ENCODE data around the gene DLL1. TPM values are rescaled to one million over a fixed set of nuclear protein-coding genes. Genes with fewer than 3 reads are reported as not detected.

Gene DLL1
- total RNA-seq, 1 experiment from 2014 or later, result not detected

GRCh38 chr6:170283212-170284081 lies 7.4 kb downstream of the DLL1 start:
- intact Hi-C loops (cut with micrococcal nuclease; ENCODE audit: unreplicated experiment), result no loop called here
- no peaks in the 10 kb centered on the region for H3K36me3 ChIP-seq (ENCODE audit: low read depth)
- TF ChIP-seq EZH2 (IDR thresholded peaks at IDR 0.05; ENCODE audit: low read depth), result no peak
- no peak for TF ChIP-seq CTCF (conservative IDR thresholded peaks at IDR 0.05)

DNA sequence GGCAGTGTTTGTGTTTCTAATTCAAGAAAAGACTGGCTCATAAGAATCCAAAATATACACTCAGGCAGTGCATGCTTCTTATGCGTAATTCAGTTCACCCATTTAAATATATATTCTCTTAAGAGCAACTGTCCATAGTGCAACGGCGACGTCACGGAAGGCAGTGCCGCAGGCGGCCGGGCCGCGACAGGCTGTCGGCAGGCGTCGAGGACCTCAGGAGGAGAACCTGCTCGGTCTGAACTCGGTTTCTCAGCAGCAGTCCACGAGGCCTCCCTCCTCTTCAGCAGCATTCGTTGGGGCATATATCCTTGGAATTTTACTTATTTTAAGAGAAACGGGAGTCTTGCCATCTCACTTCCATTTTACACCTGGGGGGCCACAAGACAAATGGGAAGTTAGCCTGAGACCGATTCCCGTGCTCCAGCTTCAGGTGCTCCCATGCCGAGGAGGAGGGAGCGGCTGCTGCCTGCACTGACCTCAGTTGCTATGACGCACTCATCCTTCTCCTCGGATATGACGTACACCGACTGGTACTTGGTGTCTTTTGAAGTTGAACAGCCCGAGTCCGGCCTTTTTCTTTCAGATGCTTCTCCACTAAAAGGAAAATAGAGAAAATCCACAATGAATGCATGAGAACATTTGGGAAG lies 8.2 kb downstream of the DLL1 start:
- Histone ChIP-seq H2AFZ (no peak overlapping the region), H3F3A (ENCODE audit: insufficient read depth, low read depth) (no peaks in the 10 kb centered on the region), H3K4me2 (no peak overlapping the region), H3K9me3 (ENCODE audit: insufficient read depth, low read depth) (no peaks in the 10 kb centered on the region), H3K79me2 (ENCODE audit: low read depth) (no peaks in the 10 kb centered on the region), H3K4me1 (replicated peaks; ENCODE audit: insufficient read depth) (no peaks in the 10 kb centered on the region), H3K4me3 (no peak overlapping the region), H3K27me3 (ENCODE audit: insufficient read depth, low read depth) (peaks cover 88% of the 10 kb centered on the region), H3K9me2 (ENCODE audit: insufficient read depth) (no peaks in the 10 kb centered on the region), H4K20me1 (ENCODE audit: insufficient read depth) (no peaks in the 10 kb centered on the region), H3K27ac (no peak overlapping the region), H3K36me3 (ENCODE audit: low read depth) (no peaks in the 10 kb centered on the region)
- TF ChIP-seq CTCF (conservative IDR thresholded peaks at IDR 0.05) (no peak), EZH2 (IDR thresholded peaks at IDR 0.05; ENCODE audit: low read depth) (no peak)
- ChIA-PET CTCF (no interaction called here), POLR2A (ENCODE audit: unreplicated experiment) (no interaction called here)
- DNase-seq, result no peak
- no TSS peak for BruUV-seq (replicated peaks)
- intact Hi-C loops (cut with micrococcal nuclease; ENCODE audit: unreplicated experiment), result no loop called here

More at GRCh38 chr6:170283212-170284081, 7.4 kb downstream of the DLL1 start:
- H3K79me2 ChIP-seq (ENCODE audit: low read depth), result no peaks in the 10 kb centered on the region
- peaks cover 88% of the 10 kb centered on the region for H3K27me3 ChIP-seq (ENCODE audit: insufficient read depth, low read depth)
- no peak overlapping the region for H3K4me3 ChIP-seq
- no peaks in the 10 kb centered on the region for H3F3A ChIP-seq (ENCODE audit: insufficient read depth, low read depth)
- H4K20me1 ChIP-seq (ENCODE audit: insufficient read depth), result no peaks in the 10 kb centered on the region
- CTCF ChIA-PET, result no interaction called here
- no peaks in the 10 kb centered on the region for H3K4me1 ChIP-seq (replicated peaks; ENCODE audit: insufficient read depth)
- DNase-seq, result no peak
- H3K9me2 ChIP-seq (ENCODE audit: insufficient read depth), result no peaks in the 10 kb centered on the region
- H3K4me2 ChIP-seq, result no peak overlapping the region
- no peak overlapping the region for H2AFZ ChIP-seq
- POLR2A ChIA-PET (ENCODE audit: unreplicated experiment), result no interaction called here
- no peaks in the 10 kb centered on the region for H3K9me3 ChIP-seq (ENCODE audit: insufficient read depth, low read depth)
- no TSS peak for BruUV-seq (replicated peaks)
- H3K27ac ChIP-seq, result no peak overlapping the region

DNA sequence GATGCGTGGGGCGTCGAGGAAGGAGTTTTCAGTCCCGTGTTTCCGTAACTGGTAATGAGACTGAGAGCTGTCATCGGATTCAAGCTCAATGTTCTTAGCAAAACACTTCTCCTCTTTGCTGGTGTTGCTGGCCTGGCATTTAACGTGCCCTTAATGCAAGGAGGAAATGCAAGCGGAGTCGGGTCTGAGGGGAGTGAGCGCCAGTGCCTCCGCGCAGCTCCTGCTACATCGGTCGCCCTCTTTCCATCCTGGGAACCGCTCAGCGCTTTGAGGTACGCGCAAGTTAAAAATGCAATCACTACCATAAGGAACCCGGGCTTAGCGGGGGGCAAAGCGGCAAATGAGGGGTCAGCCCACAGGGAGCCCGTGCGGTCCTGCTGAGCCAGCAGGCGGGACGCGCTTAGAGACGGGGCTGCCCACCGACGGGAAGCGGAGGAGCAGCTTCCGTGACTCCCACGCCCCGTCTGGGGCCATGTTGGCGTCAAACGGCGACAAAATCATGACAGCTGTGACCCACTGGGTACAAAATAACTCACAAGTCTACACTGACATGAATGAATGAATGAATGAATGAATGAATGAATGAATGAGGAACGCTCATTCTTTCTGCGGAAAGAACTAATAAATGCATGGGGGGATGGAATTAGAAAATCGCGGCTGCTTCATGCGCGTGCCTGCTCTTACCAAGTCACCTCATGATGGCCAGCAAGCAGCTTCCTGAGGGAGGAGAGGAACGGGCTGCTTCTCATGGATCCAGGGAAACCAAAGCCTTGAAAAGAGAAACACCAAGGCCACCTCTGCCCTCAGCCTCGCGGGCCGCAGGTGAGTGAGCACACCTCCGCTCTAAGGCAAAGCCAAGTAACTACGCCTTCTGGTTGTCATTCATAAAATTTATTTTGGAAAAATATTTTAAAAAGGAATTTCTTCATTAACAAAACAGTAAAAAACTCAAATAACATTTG lies 9.3 kb downstream of the DLL1 start:
- Histone ChIP-seq H3K27ac (no peak overlapping the region), H3K4me1 (replicated peaks; ENCODE audit: insufficient read depth) (no peaks in the 10 kb centered on the region), H3K9me2 (ENCODE audit: insufficient read depth) (no peaks in the 10 kb centered on the region), H3K36me3 (ENCODE audit: low read depth) (no peaks in the 10 kb centered on the region), H3F3A (ENCODE audit: insufficient read depth, low read depth) (no peaks in the 10 kb centered on the region), H3K27me3 (ENCODE audit: insufficient read depth, low read depth) (peaks cover 81% of the 10 kb centered on the region), H2AFZ (no peak overlapping the region), H4K20me1 (ENCODE audit: insufficient read depth) (no peaks in the 10 kb centered on the region), H3K4me2 (no peak overlapping the region), H3K9me3 (ENCODE audit: insufficient read depth, low read depth) (no peaks in the 10 kb centered on the region), H3K79me2 (ENCODE audit: low read depth) (no peaks in the 10 kb centered on the region), H3K4me3 (no peak overlapping the region)
- DNase-seq, result no peak
- ChIA-PET CTCF (no interaction called here), POLR2A (ENCODE audit: unreplicated experiment) (no interaction called here)
- BruUV-seq (replicated peaks), result no TSS peak
- TF ChIP-seq EZH2 (IDR thresholded peaks at IDR 0.05; ENCODE audit: low read depth) (no peak), CTCF (conservative IDR thresholded peaks at IDR 0.05) (no peak)
- intact Hi-C loops (cut with micrococcal nuclease; ENCODE audit: unreplicated experiment), result no loop called here

Data from PC-9 (cell line).